Suprapubic skin (tissue), 4 donors: ENCODE measurements around the gene PIP4P1. TPM values are rescaled to one million over a fixed set of nuclear protein-coding genes. Genes with fewer than 3 reads are reported as not detected.

Experiments
- DNase-seq, 2 donors: peaks; one replicate each; pipeline ENCODE4 v3.0.0-alpha.2; 2019; ENCODE audit warnings: low spot score in 2 of 2
- H3K27ac ChIP-seq: fragments of 200-600 bp; sonication (generic); one replicate; pipeline ENCODE4 v1.5.1; 2019
- H3K27me3 ChIP-seq: fragments of 200-600 bp; sonication (generic); one replicate; pipeline ENCODE4 v1.5.1; 2019
- H3K36me3 ChIP-seq: fragments of 200-600 bp; sonication (generic); one replicate; pipeline ENCODE4 v1.5.1; 2019
- H3K4me1 ChIP-seq: fragments of 200-600 bp; sonication (generic); one replicate; pipeline ENCODE4 v1.5.1; 2019
- H3K4me3 ChIP-seq: fragments of 200-600 bp; sonication (generic); one replicate; pipeline ENCODE4 v1.5.1; 2019; ENCODE audit warnings: mild to moderate bottlenecking
- H3K9me3 ChIP-seq: fragments of 200-600 bp; sonication (generic); one replicate; pipeline ENCODE4 v1.5.1; 2019
- CTCF ChIP-seq, 2 donors: fragments of 200-600 bp in 1 of 2; fragments of 450-650 bp in 1 of 2; sonication (generic) in 1 of 2; IDR thresholded peaks; one replicate each; pipeline ENCODE4 v1.5.1; 2016 to 2019; ENCODE audit warnings: antibody characterized with exemption in 2 of 2, mild to moderate bottlenecking in 1 of 2, moderate library complexity in 1 of 2
- EP300 ChIP-seq: sonication (generic); formaldehyde crosslinking; IDR thresholded peaks from one replicate; pipeline ENCODE4 v1.6.1; 2017; ENCODE audit warnings: antibody characterized with exemption
- POLR2A ChIP-seq, 2 donors: fragments of 450-650 bp; IDR thresholded peaks; one replicate each; pipeline ENCODE4 v1.6.1; 2017; ENCODE audit warnings: antibody characterized with exemption in 2 of 2, mild to moderate bottlenecking in 2 of 2, moderate library complexity in 2 of 2
- POLR2AphosphoS5 ChIP-seq, 3 donors: sonication (generic); formaldehyde crosslinking; IDR thresholded peaks; one replicate each; pipeline ENCODE4 v1.6.1; 2017; ENCODE audit warnings: antibody characterized with exemption in 3 of 3
- WGBS: methylation state at CpG from one replicate; pipeline ENCODE4 v1.1.5; 2018; 5-methylcytosine and 5-hydroxymethylcytosine counted together
- total RNA-seq, 4 donors: library from RNA; depleted of rRNA; stranded (reverse); fragments of >200 nt; gene quantifications; one replicate each; pipeline ENCODE4 v1.1.0, GENCODE V29; 2016

The PIP4P1 gene
- total RNA-seq, 4 donors from 2014 or later: 23.7 to 36.5 (median 28.9) TPM

DNA sequence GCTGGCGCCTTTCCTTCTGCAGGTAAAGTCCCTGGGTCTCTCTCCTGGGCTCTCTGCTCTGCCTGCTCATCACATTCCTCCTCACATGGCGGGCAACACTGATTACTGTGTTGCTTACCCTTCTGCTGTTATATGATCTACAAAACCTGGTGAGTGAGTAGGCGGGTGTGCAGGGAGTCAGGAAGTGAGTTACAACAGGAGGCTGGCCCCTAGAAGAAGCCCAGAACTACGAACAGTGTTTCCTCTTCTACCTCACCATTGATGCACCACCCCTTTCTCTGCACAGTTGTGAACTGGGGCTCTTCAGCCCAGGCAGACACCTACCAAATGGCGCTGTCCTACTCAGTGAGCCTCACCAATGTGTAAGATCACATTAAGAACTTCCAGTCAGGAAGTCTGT, 20.4 kb downstream of the PIP4P1 start:
- Histone ChIP-seq H3K36me3 (peaks cover 9% of the 10 kb centered on the region), H3K27ac (no peak overlapping the region), H3K4me1 (peaks cover 2% of the 10 kb centered on the region), H3K9me3 (no peaks in the 10 kb centered on the region), H3K4me3 (no peak overlapping the region), H3K27me3 (peaks cover 6% of the 10 kb centered on the region)
- 71% methylated on average over 5 of the region's 5 CpGs for WGBS
- TF ChIP-seq EP300 (no peak), POLR2AphosphoS5 (IDR thresholded peaks at IDR 0.05) (no peak), CTCF (IDR thresholded peaks at IDR 0.05) (no peak), POLR2A (IDR thresholded peaks at IDR 0.05) (no peak)
- DNase-seq: no peak

GRCh38 chr14:20440465-20440864, 20.8 kb downstream of the PIP4P1 start:
- H3K27me3 ChIP-seq: peaks cover 7% of the 10 kb centered on the region
- 92% methylated on average over 5 of the region's 5 CpGs for WGBS
- H3K4me3 ChIP-seq: no peak overlapping the region
- no peak overlapping the region for H3K27ac ChIP-seq
- peaks cover 4% of the 10 kb centered on the region for H3K36me3 ChIP-seq
- TF ChIP-seq POLR2AphosphoS5 (IDR thresholded peaks at IDR 0.05): no peak
- TF ChIP-seq EP300: no peak
- no peak for TF ChIP-seq POLR2A (IDR thresholded peaks at IDR 0.05)
- no peak for TF ChIP-seq CTCF (IDR thresholded peaks at IDR 0.05)
- peaks cover 4% of the 10 kb centered on the region for H3K4me1 ChIP-seq
- no peaks in the 10 kb centered on the region for H3K9me3 ChIP-seq
- DNase-seq: no peak

DNA sequence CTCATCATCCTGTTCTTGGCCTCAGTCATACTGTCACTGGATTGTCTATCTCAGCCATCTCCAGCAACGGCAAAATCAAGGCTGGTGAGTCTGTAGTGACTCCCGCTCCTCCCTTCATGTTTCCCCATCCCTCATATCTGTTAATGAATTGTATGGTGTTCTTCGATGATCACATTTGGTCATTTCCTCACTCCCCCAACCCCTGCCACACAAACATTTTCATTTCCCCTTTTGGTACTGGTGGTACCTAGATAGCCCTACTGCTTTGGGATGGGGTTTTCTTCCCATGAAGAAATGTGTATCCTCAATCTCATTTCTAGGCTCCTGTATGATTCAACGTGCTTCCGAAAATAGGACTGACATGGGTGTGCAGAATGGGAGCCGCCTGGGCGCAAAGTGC, 22.6 kb downstream of the PIP4P1 start:
- Histone ChIP-seq H3K4me3 (no peak overlapping the region), H3K36me3 (no peaks in the 10 kb centered on the region), H3K27ac (no peak overlapping the region), H3K27me3 (peaks cover 11% of the 10 kb centered on the region), H3K9me3 (no peaks in the 10 kb centered on the region), H3K4me1 (peaks cover 9% of the 10 kb centered on the region)
- 88% methylated on average over 7 of the region's 7 CpGs for WGBS
- no peak for TF ChIP-seq POLR2AphosphoS5 (IDR thresholded peaks at IDR 0.05)
- no peak for TF ChIP-seq CTCF (IDR thresholded peaks at IDR 0.05)
- no peak for TF ChIP-seq EP300
- TF ChIP-seq POLR2A (IDR thresholded peaks at IDR 0.05): no peak
- DNase-seq: no peak

DNA sequence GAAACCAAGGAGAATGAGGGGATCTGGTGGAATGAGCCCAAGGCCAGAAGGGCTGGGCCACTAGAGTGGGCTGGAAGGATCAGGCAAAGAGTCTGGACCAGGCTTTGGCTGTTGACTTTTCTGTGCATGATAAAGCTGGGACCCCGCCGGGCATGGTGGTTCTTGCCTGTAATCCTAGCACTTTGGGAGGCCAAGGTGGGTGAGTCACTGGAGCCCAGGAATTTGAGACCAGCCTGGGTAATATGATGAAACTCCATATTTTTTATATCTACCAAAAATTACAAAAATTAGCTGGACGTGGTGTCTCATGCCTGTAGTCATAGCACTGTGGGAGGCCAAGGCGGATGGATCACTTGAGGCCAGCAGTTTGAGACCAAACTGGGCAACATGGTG, 24.9 kb downstream of the PIP4P1 start:
- H3K4me3 ChIP-seq: no peak overlapping the region
- no peak overlapping the region for H3K27ac ChIP-seq
- H3K4me1 ChIP-seq: peaks cover 9% of the 10 kb centered on the region
- WGBS: 91% methylated on average over 4 of the region's 4 CpGs
- peaks cover 11% of the 10 kb centered on the region for H3K27me3 ChIP-seq
- no peak for DNase-seq
- no peak for TF ChIP-seq POLR2AphosphoS5 (IDR thresholded peaks at IDR 0.05)
- TF ChIP-seq POLR2A (IDR thresholded peaks at IDR 0.05): no peak
- no peak for TF ChIP-seq CTCF (IDR thresholded peaks at IDR 0.05)
- no peak for TF ChIP-seq EP300
- H3K9me3 ChIP-seq: no peaks in the 10 kb centered on the region
- no peaks in the 10 kb centered on the region for H3K36me3 ChIP-seq

GRCh38 chr14:20435582-20436362, 25.5 kb downstream of the PIP4P1 start, which contains the start of gene KLHL33:
Gene KLHL33 (minus strand): TSS chr14:20436166. CDS start chr14:20435811, 355 bp downstream.
- no peak for DNase-seq
- WGBS: 83% methylated on average over 14 of the region's 17 CpGs
- Histone ChIP-seq H3K4me3 (peak within 1 kb of the TSS; percentile 32), H3K9me3 (no peaks in the 10 kb centered on the region), H3K4me1 (peaks cover 7% of the 10 kb centered on the region), H3K27me3 (peaks cover 11% of the 10 kb centered on the region), H3K27ac (no peak within 1 kb of the TSS), H3K36me3 (no peaks in the 10 kb centered on the region)
- TF ChIP-seq CTCF (IDR thresholded peaks at IDR 0.05): no peak
